ENCODE results near the gene PEX19.

- TF ChIP-seq, protein P1, sequence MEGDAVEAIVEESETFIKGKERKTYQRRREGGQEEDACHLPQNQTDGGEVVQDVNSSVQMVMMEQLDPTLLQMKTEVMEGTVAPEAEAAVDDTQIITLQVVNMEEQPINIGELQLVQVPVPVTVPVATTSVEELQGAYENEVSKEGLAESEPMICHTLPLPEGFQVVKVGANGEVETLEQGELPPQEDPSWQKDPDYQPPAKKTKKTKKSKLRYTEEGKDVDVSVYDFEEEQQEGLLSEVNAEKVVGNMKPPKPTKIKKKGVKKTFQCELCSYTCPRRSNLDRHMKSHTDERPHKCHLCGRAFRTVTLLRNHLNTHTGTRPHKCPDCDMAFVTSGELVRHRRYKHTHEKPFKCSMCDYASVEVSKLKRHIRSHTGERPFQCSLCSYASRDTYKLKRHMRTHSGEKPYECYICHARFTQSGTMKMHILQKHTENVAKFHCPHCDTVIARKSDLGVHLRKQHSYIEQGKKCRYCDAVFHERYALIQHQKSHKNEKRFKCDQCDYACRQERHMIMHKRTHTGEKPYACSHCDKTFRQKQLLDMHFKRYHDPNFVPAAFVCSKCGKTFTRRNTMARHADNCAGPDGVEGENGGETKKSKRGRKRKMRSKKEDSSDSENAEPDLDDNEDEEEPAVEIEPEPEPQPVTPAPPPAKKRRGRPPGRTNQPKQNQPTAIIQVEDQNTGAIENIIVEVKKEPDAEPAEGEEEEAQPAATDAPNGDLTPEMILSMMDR (IDR thresholded peaks at IDR 0.05) = no peak
- no peak for TF ChIP-seq POLR2A (IDR thresholded peaks at IDR 0.05)
Observed at GRCh38 chr1:160325252-160325651, 40.3 kb upstream of the PEX19 start.

Data from uterus (tissue), 2 donors.